OCI-LY1 (cell line): ENCODE data around the gene LMOD3.

Experiments used
- H2AFZ ChIP-seq: fragments of 200-600 bp; sonication (generic), shearing (Covaris generic); 2 replicates; pipeline ENCODE4 v1.6.0; 2014; ENCODE audit warnings: antibody characterized with exemption, mild to moderate bottlenecking, low read length
- H3F3A ChIP-seq: fragments of 200-600 bp; sonication (generic), shearing (Covaris generic); 2 replicates; pipeline ENCODE4 v1.6.0; 2014; ENCODE audit warnings: mild to moderate bottlenecking, antibody characterized with exemption, low read length, moderate library complexity; ENCODE audit not compliant: insufficient read depth
- H3K27ac ChIP-seq: fragments of 200-600 bp; sonication (generic); 2 replicates; pipeline ENCODE4 v1.5.1; 2014; ENCODE audit warnings: low read length, mixed run types, mild to moderate bottlenecking, low read depth; ENCODE audit not compliant: poor library complexity, severe bottlenecking
- H3K27me3 ChIP-seq: fragments of 200-600 bp; sonication (generic); 2 replicates; pipeline ENCODE4 v1.6.0; 2014; ENCODE audit warnings: antibody characterized with exemption, mild to moderate bottlenecking, low read length, moderate library complexity; ENCODE audit not compliant: insufficient read depth
- H3K36me3 ChIP-seq: fragments of 200-600 bp; sonication (generic); 2 replicates; pipeline ENCODE4 v1.6.1; 2014; ENCODE audit warnings: mild to moderate bottlenecking, antibody characterized with exemption, low read length, moderate library complexity, mixed read lengths; ENCODE audit not compliant: insufficient read depth
- H3K4me1 ChIP-seq: fragments of 200-600 bp; sonication (generic); 2 replicates; pipeline ENCODE4 v1.5.1; 2014; ENCODE audit warnings: mild to moderate bottlenecking, low read length, moderate library complexity; ENCODE audit not compliant: insufficient read depth, severe bottlenecking
- H3K4me2 ChIP-seq: fragments of 200-600 bp; sonication (generic), shearing (Covaris generic); 2 replicates; pipeline ENCODE4 v1.6.1; 2014; ENCODE audit warnings: low read length
- H3K4me3 ChIP-seq: fragments of 200-600 bp; sonication (generic); 2 replicates; pipeline ENCODE4 v1.5.1; 2014; ENCODE audit warnings: low read length, low read depth, mild to moderate bottlenecking, mixed read lengths; ENCODE audit not compliant: poor library complexity, severe bottlenecking
- H3K79me2 ChIP-seq: fragments of 200-600 bp; shearing (Covaris generic); 2 replicates; pipeline ENCODE4 v1.6.1; 2016; ENCODE audit warnings: mixed run types, low read length, mixed read lengths; ENCODE audit not compliant: insufficient read depth
- H3K9ac ChIP-seq: fragments of 200-600 bp; sonication (generic), shearing (Covaris generic); 2 replicates; pipeline ENCODE4 v1.6.1; 2014; ENCODE audit warnings: mild to moderate bottlenecking, low read length, mixed read lengths
- H3K9me2 ChIP-seq: fragments of 200-600 bp; sonication (generic), shearing (Covaris generic); 2 replicates; pipeline ENCODE4 v1.6.1; 2014; ENCODE audit warnings: low read depth, mild to moderate bottlenecking, low read length, mixed read lengths
- H3K9me3 ChIP-seq: fragments of 200-600 bp; shearing (Covaris generic); 2 replicates; pipeline ENCODE4 v1.6.1; 2014; ENCODE audit warnings: low read length, mixed read lengths
- H4K20me1 ChIP-seq: fragments of 200-600 bp; sonication (generic), shearing (Covaris generic); 2 replicates; pipeline ENCODE4 v1.6.0; 2016; ENCODE audit warnings: mild to moderate bottlenecking, low read length; ENCODE audit not compliant: insufficient read depth
- EZH2 ChIP-seq: fragments of 200-600 bp; sonication (generic), shearing (Covaris generic); IDR thresholded peaks from 2 replicates; pipeline ENCODE4 v1.8.0; 2017; ENCODE audit warnings: borderline replicate concordance, mixed run types, mild to moderate bottlenecking, antibody characterized with exemption, low read length, moderate library complexity, mixed read lengths
- TF ChIP-seq, protein P1 (sequence below): fragments of 200-600 bp; sonication (generic), shearing (Covaris generic); IDR thresholded peaks from 2 replicates; pipeline ENCODE4 v1.5.1; 2017; ENCODE audit warnings: mild to moderate bottlenecking, antibody characterized with exemption, low read length, moderate library complexity, mixed read lengths

The LMOD3 gene

DNA sequence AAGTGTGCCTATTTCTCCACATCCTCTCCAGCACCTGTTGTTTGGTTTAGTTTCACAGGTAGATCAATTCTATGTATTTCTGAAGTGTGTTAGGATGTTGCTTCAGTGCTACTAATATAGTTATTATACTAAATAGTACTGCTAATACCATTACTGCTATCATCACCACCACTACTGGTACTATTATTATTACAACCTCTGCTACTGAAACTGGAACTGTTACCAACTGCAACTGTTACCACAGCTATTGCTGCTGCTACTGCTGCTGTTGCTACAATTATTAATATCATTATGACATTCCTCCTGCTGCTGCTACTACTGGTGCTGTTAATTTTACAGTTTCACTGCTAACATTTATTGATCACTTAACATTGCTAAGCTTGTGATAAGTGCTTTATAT is 8.3 kb upstream of the LMOD3 start:
- Histone ChIP-seq H3K9ac (no peak overlapping the region), H3K9me2 (no peaks in the 10 kb centered on the region), H3K4me2 (no peak overlapping the region), H3K4me1 (no peaks in the 10 kb centered on the region), H2AFZ (no peak overlapping the region), H3K9me3 (no peaks in the 10 kb centered on the region), H3K36me3 (no peaks in the 10 kb centered on the region), H3K4me3 (no peak overlapping the region), H3F3A (no peaks in the 10 kb centered on the region), H3K27ac (no peak overlapping the region), H3K79me2 (no peaks in the 10 kb centered on the region), H3K27me3 (no peaks in the 10 kb centered on the region), H4K20me1 (no peaks in the 10 kb centered on the region)
- TF ChIP-seq EZH2: no peak
- TF ChIP-seq, protein P1, sequence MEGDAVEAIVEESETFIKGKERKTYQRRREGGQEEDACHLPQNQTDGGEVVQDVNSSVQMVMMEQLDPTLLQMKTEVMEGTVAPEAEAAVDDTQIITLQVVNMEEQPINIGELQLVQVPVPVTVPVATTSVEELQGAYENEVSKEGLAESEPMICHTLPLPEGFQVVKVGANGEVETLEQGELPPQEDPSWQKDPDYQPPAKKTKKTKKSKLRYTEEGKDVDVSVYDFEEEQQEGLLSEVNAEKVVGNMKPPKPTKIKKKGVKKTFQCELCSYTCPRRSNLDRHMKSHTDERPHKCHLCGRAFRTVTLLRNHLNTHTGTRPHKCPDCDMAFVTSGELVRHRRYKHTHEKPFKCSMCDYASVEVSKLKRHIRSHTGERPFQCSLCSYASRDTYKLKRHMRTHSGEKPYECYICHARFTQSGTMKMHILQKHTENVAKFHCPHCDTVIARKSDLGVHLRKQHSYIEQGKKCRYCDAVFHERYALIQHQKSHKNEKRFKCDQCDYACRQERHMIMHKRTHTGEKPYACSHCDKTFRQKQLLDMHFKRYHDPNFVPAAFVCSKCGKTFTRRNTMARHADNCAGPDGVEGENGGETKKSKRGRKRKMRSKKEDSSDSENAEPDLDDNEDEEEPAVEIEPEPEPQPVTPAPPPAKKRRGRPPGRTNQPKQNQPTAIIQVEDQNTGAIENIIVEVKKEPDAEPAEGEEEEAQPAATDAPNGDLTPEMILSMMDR: no peak

- no peak overlapping the region for H3K27ac ChIP-seq
- no peak overlapping the region for H3K4me3 ChIP-seq
- H3K79me2 ChIP-seq: no peaks in the 10 kb centered on the region
- no peaks in the 10 kb centered on the region for H3F3A ChIP-seq
- H3K36me3 ChIP-seq: no peaks in the 10 kb centered on the region
- TF ChIP-seq, protein P1: no peak
- TF ChIP-seq EZH2: no peak
- no peaks in the 10 kb centered on the region for H3K27me3 ChIP-seq
- no peaks in the 10 kb centered on the region for H3K9me2 ChIP-seq
- H3K4me2 ChIP-seq: no peak overlapping the region
- H2AFZ ChIP-seq: no peak overlapping the region
- no peaks in the 10 kb centered on the region for H3K9me3 ChIP-seq
- H3K4me1 ChIP-seq: no peaks in the 10 kb centered on the region
- no peaks in the 10 kb centered on the region for H4K20me1 ChIP-seq
- no peak overlapping the region for H3K9ac ChIP-seq
Observed at GRCh38 chr3:69129531-69129930, 7.1 kb upstream of the LMOD3 start.

DNA sequence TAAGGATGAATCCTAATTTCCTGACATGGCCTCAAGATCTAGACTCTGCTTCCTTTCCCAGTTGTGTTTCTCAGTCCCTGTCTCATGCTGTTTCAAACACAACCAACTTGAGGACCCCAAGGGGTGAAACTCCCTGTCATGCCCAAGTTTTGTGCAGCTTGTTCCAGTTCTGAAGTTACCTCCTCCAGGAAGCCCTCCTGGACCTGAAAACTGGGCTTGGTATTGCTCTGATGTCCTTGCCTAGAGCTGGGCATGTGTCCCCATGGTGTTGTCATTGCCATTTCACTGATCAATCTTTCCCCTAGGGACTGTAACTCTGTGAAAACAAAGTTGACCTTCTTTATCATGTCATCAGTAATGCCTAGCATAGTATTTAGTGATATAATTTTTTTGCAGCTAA is 6.1 kb upstream of the LMOD3 start:
- Histone ChIP-seq H3K9me3 (no peaks in the 10 kb centered on the region), H2AFZ (no peak overlapping the region), H3K4me3 (no peak overlapping the region), H3K4me1 (no peaks in the 10 kb centered on the region), H3F3A (no peaks in the 10 kb centered on the region), H3K9ac (no peak overlapping the region), H3K79me2 (no peaks in the 10 kb centered on the region), H3K9me2 (no peaks in the 10 kb centered on the region), H3K27me3 (no peaks in the 10 kb centered on the region), H4K20me1 (no peaks in the 10 kb centered on the region), H3K36me3 (no peaks in the 10 kb centered on the region), H3K4me2 (no peak overlapping the region), H3K27ac (no peak overlapping the region)
- TF ChIP-seq, protein P1: no peak
- no peak for TF ChIP-seq EZH2
